CD14-positive monocyte (primary cell): ENCODE measurements around the gene OPA1. TPM values are rescaled to one million over a fixed set of nuclear protein-coding genes. Genes with fewer than 3 reads are reported as not detected.

ENCODE experiments used
- DNase-seq, 3 donors: peaks; one replicate each; pipeline ENCODE4 v3.0.0-alpha.2; 2011 to 2022
- H2AFZ ChIP-seq: 2 replicates; pipeline ENCODE4 v1.6.0; 2012; ENCODE audit warnings: mild to moderate bottlenecking, low read depth, low read length, inconsistent platforms; ENCODE audit not compliant: insufficient read depth, poor library complexity, severe bottlenecking
- H3K27ac ChIP-seq, 2 donors: 1 replicate in 1 of 2; 2 replicates in 1 of 2; pipeline ENCODE4 v1.5.1; 2012 to 2013; ENCODE audit warnings: low read length in 2 of 2, control low read depth in 1 of 2, inconsistent platforms in 1 of 2, low read depth in 1 of 2, mild to moderate bottlenecking in 1 of 2
- H3K27me3 ChIP-seq, 2 donors: one replicate each; pipeline versions ENCODE4 v1.6.0 to v1.6.1; 2011 to 2013; ENCODE audit warnings: low read length in 2 of 2; ENCODE audit not compliant: control insufficient read depth in 2 of 2, insufficient read depth in 2 of 2
- H3K36me3 ChIP-seq, 2 donors: replicated peaks in 1 of 2; 1 replicate in 1 of 2; 2 replicates in 1 of 2; pipeline versions ENCODE4 v1.5.1 to v1.6.1; 2012 to 2013; ENCODE audit warnings: low read length in 2 of 2, control low read depth in 1 of 2, inconsistent platforms in 1 of 2, mild to moderate bottlenecking in 1 of 2; ENCODE audit not compliant: insufficient read depth in 2 of 2, control insufficient read depth in 1 of 2
- H3K4me1 ChIP-seq, 2 donors: 1 replicate in 1 of 2; 2 replicates in 1 of 2; pipeline versions ENCODE4 v1.5.1 to v1.6.1; 2012 to 2013; ENCODE audit warnings: low read length in 2 of 2, control low read depth in 1 of 2, inconsistent platforms in 1 of 2, mild to moderate bottlenecking in 1 of 2, moderate library complexity in 1 of 2; ENCODE audit not compliant: insufficient read depth in 2 of 2, control insufficient read depth in 1 of 2
- H3K4me2 ChIP-seq: replicated peaks from 2 replicates; pipeline ENCODE3; 2012; ENCODE audit warnings: low read length, moderate library complexity, mild to moderate bottlenecking; ENCODE audit not compliant: poor library complexity, severe bottlenecking; ENCODE audit errors: extremely low read depth
- H3K4me3 ChIP-seq, 3 experiments: fragments of 200-600 bp in 1 of 3; sonication (generic) in 1 of 3; replicated peaks in 1 of 3; 1 replicate in 2 of 3; 2 replicates in 1 of 3; pipeline ENCODE4 v1.5.1; 2011 to 2013; ENCODE audit warnings: low read length in 3 of 3, mild to moderate bottlenecking in 3 of 3, control low read depth in 2 of 3, low read depth in 2 of 3, inconsistent platforms in 1 of 3, moderate library complexity in 1 of 3
- H3K79me2 ChIP-seq: 2 replicates; pipeline ENCODE4 v1.6.0; 2012; ENCODE audit warnings: mild to moderate bottlenecking, control low read depth, inconsistent platforms, low read length, moderate library complexity; ENCODE audit not compliant: insufficient read depth
- H3K9ac ChIP-seq: 2 replicates; pipeline ENCODE4 v1.6.0; 2017; ENCODE audit warnings: low read length, mild to moderate bottlenecking; ENCODE audit not compliant: insufficient read depth, poor library complexity, severe bottlenecking
- H3K9me3 ChIP-seq, 2 donors: replicated peaks in 1 of 2; 1 replicate in 1 of 2; 2 replicates in 1 of 2; pipeline versions ENCODE4 v1.5.1 to v1.6.1; 2012 to 2013; ENCODE audit warnings: low read length in 2 of 2, control low read depth in 1 of 2; ENCODE audit not compliant: control insufficient read depth in 1 of 2, insufficient read depth in 1 of 2
- H4K20me1 ChIP-seq: 2 replicates; pipeline ENCODE4 v1.6.0; 2012; ENCODE audit warnings: mild to moderate bottlenecking, low read length, control low read depth, moderate library complexity; ENCODE audit not compliant: insufficient read depth
- H3K27ac Mint-ChIP-seq, 7 donors: one replicate each; pipeline ENCODE4 v1.8.0; 2020; ENCODE audit warnings: mild to moderate bottlenecking in 7 of 7, mixed read lengths in 7 of 7, moderate library complexity in 6 of 7, inconsistent platforms in 2 of 7
- H3K27me3 Mint-ChIP-seq, 3 donors: one replicate each; pipeline ENCODE4 v1.8.0; 2021 to 2022; ENCODE audit warnings: low read depth in 3 of 3, mild to moderate bottlenecking in 3 of 3, mixed read lengths in 3 of 3, moderate library complexity in 3 of 3, inconsistent platforms in 1 of 3
- H3K36me3 Mint-ChIP-seq, 2 donors: one replicate each; pipeline ENCODE4 v1.8.0; 2020; ENCODE audit warnings: mixed read lengths in 2 of 2, inconsistent platforms in 1 of 2, mild to moderate bottlenecking in 1 of 2
- H3K4me1 Mint-ChIP-seq: one replicate; pipeline ENCODE4 v1.8.0; 2020; ENCODE audit warnings: mild to moderate bottlenecking, mixed read lengths
- H3K4me3 Mint-ChIP-seq, 2 donors: one replicate each; pipeline ENCODE4 v1.8.0; 2020; ENCODE audit warnings: mild to moderate bottlenecking in 2 of 2, mixed read lengths in 2 of 2, moderate library complexity in 1 of 2
- H3K9me3 Mint-ChIP-seq, 7 donors: one replicate each; pipeline ENCODE4 v1.8.0; 2020 to 2022; ENCODE audit warnings: mixed read lengths in 7 of 7, mild to moderate bottlenecking in 6 of 7, moderate library complexity in 6 of 7, inconsistent platforms in 2 of 7
- CTCF ChIP-seq: fragments of 200-600 bp; IDR thresholded peaks from one replicate; pipeline ENCODE4 v1.8.0; 2022; ENCODE audit warnings: antibody characterized with exemption, mild to moderate bottlenecking
- WGBS: methylation state at CpG from one replicate; pipeline ENCODE4 v1.1.5; 2013; ENCODE audit warnings: missing lambda C conversion rate; ENCODE audit not compliant: insufficient coverage; 5-methylcytosine and 5-hydroxymethylcytosine counted together
- intact Hi-C, 2 donors: fragments of 100-400 bp; cut with micrococcal nuclease; formaldehyde crosslinking; loops; one replicate each; pipeline versions ENCODE4 v1.15.0 to v1.15.1; 2023
- polyA plus RNA-seq, 3 donors: library from polyadenylated mRNA; depleted of rRNA in 1 of 3; unstranded in 2 of 3; stranded (reverse) in 1 of 3; fragments of 300-500 nt in 2 of 3; fragments of >200 nt in 1 of 3; fragmentation: Illumina TruSeq in 2 of 3; gene quantifications; 1 replicate in 2 of 3; 2 replicates in 1 of 3; pipeline ENCODE4 v1.2.3, GENCODE V29; 2012 to 2021

Gene OPA1
- polyA plus RNA-seq, 3 donors = 15.4 to 26.5 (median 18.1) TPM

GRCh38 chr3:193598202-193598601, 5.2 kb downstream of the OPA1 start:
- H3K4me3 ChIP-seq = no peak overlapping the region
- intact Hi-C loops = no loop called here
- Mint-ChIP-seq H3K27ac (peak overlapping the region in 1 of 7 donors; percentile 16), H3K36me3 (peaks cover 31 to 49% of the 10 kb centered on the region in 2 donors), H3K4me1 (peaks cover 32% of the 10 kb centered on the region), H3K9me3 (no peaks in the 10 kb centered on the region), H3K4me3 (no peak overlapping the region), H3K27me3 (peaks cover 0 to 1% (median 0%) of the 10 kb centered on the region in 3 donors)
- H4K20me1 ChIP-seq = peaks cover 72% of the 10 kb centered on the region
- no peak overlapping the region for H3K9ac ChIP-seq
- H3K4me2 ChIP-seq = no peak overlapping the region
- no peak for DNase-seq
- H3K79me2 ChIP-seq = peaks cover 97% of the 10 kb centered on the region
- no peak overlapping the region for H2AFZ ChIP-seq
- H3K4me1 ChIP-seq = peaks cover 10 to 18% of the 10 kb centered on the region in 2 donors
- H3K36me3 ChIP-seq = peaks cover 6 to 62% of the 10 kb centered on the region in 2 donors
- H3K9me3 ChIP-seq = no peaks in the 10 kb centered on the region
- H3K27me3 ChIP-seq = no peaks in the 10 kb centered on the region
- WGBS = 100% methylated on average over 1 of the region's 2 CpGs
- no peak overlapping the region for H3K27ac ChIP-seq
- no peak for TF ChIP-seq CTCF

- no peaks in the 10 kb centered on the region for H3K27me3 ChIP-seq
- no peak for DNase-seq
- H3K4me2 ChIP-seq = no peak overlapping the region
- intact Hi-C loops = no loop called here
- Mint-ChIP-seq H3K4me3 (no peak overlapping the region), H3K27me3 (no peaks in the 10 kb centered on the region), H3K9me3 (no peaks in the 10 kb centered on the region), H3K4me1 (peaks cover 22% of the 10 kb centered on the region), H3K27ac (no peak overlapping the region), H3K36me3 (peaks cover 34 to 52% of the 10 kb centered on the region in 2 donors)
- H3K4me1 ChIP-seq = peaks cover 2 to 9% of the 10 kb centered on the region in 2 donors
- TF ChIP-seq CTCF = no peak
- WGBS = 0% methylated on average over 1 of the region's 1 CpG
- H4K20me1 ChIP-seq = peaks cover 84% of the 10 kb centered on the region
- H3K36me3 ChIP-seq = peaks cover 9 to 74% of the 10 kb centered on the region in 2 donors
- no peak overlapping the region for H2AFZ ChIP-seq
- H3K27ac ChIP-seq = no peak overlapping the region
- no peaks in the 10 kb centered on the region for H3K9me3 ChIP-seq
- no peak overlapping the region for H3K9ac ChIP-seq
- peaks cover 97% of the 10 kb centered on the region for H3K79me2 ChIP-seq
- no peak overlapping the region for H3K4me3 ChIP-seq
Measured at GRCh38 chr3:193599393-193599792, 6.4 kb downstream of the OPA1 start.
